Suprapubic skin (tissue), 4 donors: ENCODE measurements around the gene ETS1.

ENCODE experiments used
- CTCF ChIP-seq, 2 donors: fragments of 200-600 bp in 1 of 2; fragments of 450-650 bp in 1 of 2; sonication (generic) in 1 of 2; IDR thresholded peaks; one replicate each; pipeline ENCODE4 v1.5.1; 2016 to 2019; ENCODE audit warnings: antibody characterized with exemption in 2 of 2, mild to moderate bottlenecking in 1 of 2, moderate library complexity in 1 of 2
- POLR2A ChIP-seq, 2 donors: fragments of 450-650 bp; IDR thresholded peaks; one replicate each; pipeline ENCODE4 v1.6.1; 2017; ENCODE audit warnings: antibody characterized with exemption in 2 of 2, mild to moderate bottlenecking in 2 of 2, moderate library complexity in 2 of 2
- POLR2AphosphoS5 ChIP-seq, 3 donors: sonication (generic); formaldehyde crosslinking; IDR thresholded peaks; one replicate each; pipeline ENCODE4 v1.6.1; 2017; ENCODE audit warnings: antibody characterized with exemption in 3 of 3

DNA sequence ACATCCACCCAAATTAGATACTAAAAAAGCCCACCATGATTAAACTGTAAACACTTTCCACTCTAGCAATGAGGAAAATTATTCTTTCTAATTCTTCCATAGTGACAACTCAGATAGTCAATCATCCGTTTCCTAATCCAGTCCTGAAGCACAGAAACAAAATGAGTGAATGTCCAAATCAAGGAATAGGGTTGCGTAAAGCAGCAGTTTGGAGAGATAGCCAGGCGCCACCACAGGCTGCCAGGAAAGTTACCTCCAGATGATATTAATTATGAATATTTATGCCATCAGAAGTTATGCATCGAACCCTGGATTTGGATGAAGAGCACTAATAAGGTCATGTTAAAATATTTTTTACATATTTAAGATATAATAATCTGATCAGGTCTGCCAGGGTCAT lies 63.2 kb downstream of the ETS1 start:
- peak in 1 of 3 donors; percentile 66 for TF ChIP-seq POLR2AphosphoS5 (IDR thresholded peaks at IDR 0.05)
- TF ChIP-seq POLR2A (IDR thresholded peaks at IDR 0.05): no peak
- TF ChIP-seq CTCF (IDR thresholded peaks at IDR 0.05): no peak
